HG02943 (cell line): ENCODE measurements around the gene AP1B1.
"Not testable (repeated sequence)": the region's sequence is repeated elsewhere in the genome, so short reads cannot be mapped to it uniquely, and the experiment has no call there.

Source experiments
- ATAC-seq: cut with Tn5 transposase; IDR thresholded peaks from one replicate; pipeline ENCODE4 v1.9.1; 2021; ENCODE audit warnings: mild to moderate bottlenecking, low read depth, moderate library complexity; ENCODE audit not compliant: unreplicated experiment

Gene AP1B1

GRCh38 chr22:29352778-29353177, 35.6 kb downstream of the AP1B1 start:
- ATAC-seq: no peak

GRCh38 chr22:29351891-29352290, 36.5 kb downstream of the AP1B1 start:
- no peak for ATAC-seq

- no peak for ATAC-seq
Observed at GRCh38 chr22:29351042-29351441, 37.3 kb downstream of the AP1B1 start.

- no peak for ATAC-seq
Observed at GRCh38 chr22:29348956-29349355, 39.4 kb downstream of the AP1B1 start.

GRCh38 chr22:29348041-29348440, 40.3 kb downstream of the AP1B1 start:
- no peak for ATAC-seq

GRCh38 chr22:29346659-29347058, 41.7 kb downstream of the AP1B1 start:
- no peak for ATAC-seq

GRCh38 chr22:29345932-29346331, 42.4 kb downstream of the AP1B1 start:
- no peak for ATAC-seq

GRCh38 chr22:29344889-29345288, 43.5 kb downstream of the AP1B1 start:
- ATAC-seq: not testable (repeated sequence)

GRCh38 chr22:29344137-29344536, 44.2 kb downstream of the AP1B1 start:
- ATAC-seq: no peak

- ATAC-seq: no peak
Observed at GRCh38 chr22:29343313-29343805, 45.0 kb downstream of the AP1B1 start.

- ATAC-seq: no peak
Observed at GRCh38 chr22:29342577-29343312, 45.6 kb downstream of the AP1B1 start.

GRCh38 chr22:29342177-29342576, 46.2 kb downstream of the AP1B1 start:
- ATAC-seq: no peak

GRCh38 chr22:29341849-29342127, 46.6 kb downstream of the AP1B1 start:
- ATAC-seq: no peak

- ATAC-seq: no peak
Observed at GRCh38 chr22:29341056-29341848, 47.1 kb downstream of the AP1B1 start.

GRCh38 chr22:29340566-29340965, 47.8 kb downstream of the AP1B1 start:
- ATAC-seq: no peak

- ATAC-seq: no peak
Observed at GRCh38 chr22:29339381-29340235, 48.8 kb downstream of the AP1B1 start.

- no peak for ATAC-seq
Observed at GRCh38 chr22:29338398-29338797, 50.0 kb downstream of the AP1B1 start.

- no peak for ATAC-seq
Observed at GRCh38 chr22:29337631-29338284, 50.6 kb downstream of the AP1B1 start.

- no peak for ATAC-seq
Observed at GRCh38 chr22:29336751-29337490, 51.4 kb downstream of the AP1B1 start.

- no peak for ATAC-seq
Observed at GRCh38 chr22:29335656-29336055, 52.7 kb downstream of the AP1B1 start.
